Testis (tissue), 3 donors: ENCODE measurements around the gene SETD5. TPM values are rescaled to one million over a fixed set of nuclear protein-coding genes. Genes with fewer than 3 reads are reported as not detected.

ENCODE experiments used
- DNase-seq: peaks from one replicate; pipeline ENCODE4 v3.0.0-alpha.2; 2019
- H3K27ac ChIP-seq, 2 donors: fragments of 200-600 bp; sonication (generic); one replicate each; pipeline ENCODE4 v1.5.1; 2019
- H3K27me3 ChIP-seq: fragments of 200-600 bp; sonication (generic); one replicate; pipeline ENCODE4 v1.5.1; 2019
- H3K36me3 ChIP-seq: fragments of 200-600 bp; sonication (generic); one replicate; pipeline ENCODE4 v1.5.1; 2017; ENCODE audit warnings: low read depth; ENCODE audit errors: missing control alignments
- H3K4me1 ChIP-seq: fragments of 200-600 bp; sonication (generic); one replicate; pipeline ENCODE4 v1.5.1; 2019
- H3K4me3 ChIP-seq, 2 donors: fragments of 200-600 bp; sonication (generic); one replicate each; pipeline ENCODE4 v1.5.1; 2017 to 2019
- H3K9me3 ChIP-seq: fragments of 200-600 bp; sonication (generic); one replicate; pipeline ENCODE4 v1.5.1; 2017
- CTCF ChIP-seq, 3 experiments: fragments of 450-650 bp in 2 of 3; fragments of 200-600 bp in 1 of 3; sonication (generic) in 1 of 3; IDR thresholded peaks; one replicate each; pipeline ENCODE4 v1.5.1; 2016 to 2019; ENCODE audit warnings: antibody characterized with exemption in 3 of 3, mild to moderate bottlenecking in 2 of 3, moderate library complexity in 1 of 3
- POLR2A ChIP-seq: fragments of 450-650 bp; IDR thresholded peaks from one replicate; pipeline ENCODE4 v1.6.1; 2017; ENCODE audit warnings: antibody characterized with exemption, mild to moderate bottlenecking, moderate library complexity
- WGBS, 2 donors: methylation state at CpG; one replicate each; pipeline ENCODE4 v1.1.5; 2018; 5-methylcytosine and 5-hydroxymethylcytosine counted together
- intact Hi-C: fragments of 100-400 bp; cut with DNase I; formaldehyde crosslinking; loops from one replicate; pipeline ENCODE4 v1.15.1; 2023; ENCODE audit warnings: low total_unique reads
- polyA plus RNA-seq: library from polyadenylated mRNA; stranded (reverse); fragments of 350-450 nt; fragmentation: Illumina TruSeq; extraction: RNeasy Lipid Tissue Mini Kit (QIAGEN cat#74804); gene quantifications from one replicate; pipeline ENCODE4 v1.2.3, GENCODE V29; 2014; ENCODE audit warnings: low read depth, low replicate concordance; ENCODE audit not compliant: insufficient read depth
- total RNA-seq, 2 donors: library from RNA; depleted of rRNA; stranded (reverse); fragments of >200 nt; gene quantifications; one replicate each; pipeline ENCODE4 v1.2.3, GENCODE V29; 2016

SETD5 gene
- total and polyA plus RNA-seq, 3 donors from 2014 or later: 70.5 to 168 (median 155) TPM

GRCh38 chr3:9384141-9384828, 13.1 kb upstream of the SETD5 start:
- no peaks in the 10 kb centered on the region for H3K36me3 ChIP-seq
- no peak overlapping the region for H3K4me3 ChIP-seq
- TF ChIP-seq POLR2A (no peak), CTCF (IDR thresholded peaks at IDR 0.05) (no peak)
- H3K27ac ChIP-seq: no peak overlapping the region
- H3K9me3 ChIP-seq: no peaks in the 10 kb centered on the region
- H3K4me1 ChIP-seq: no peaks in the 10 kb centered on the region
- DNase-seq: no peak
- 81 to 89% methylated on average over 13 of the region's 13 CpGs for WGBS, 2 donors
- intact Hi-C loops: no loop called here
- H3K27me3 ChIP-seq: no peaks in the 10 kb centered on the region

DNA sequence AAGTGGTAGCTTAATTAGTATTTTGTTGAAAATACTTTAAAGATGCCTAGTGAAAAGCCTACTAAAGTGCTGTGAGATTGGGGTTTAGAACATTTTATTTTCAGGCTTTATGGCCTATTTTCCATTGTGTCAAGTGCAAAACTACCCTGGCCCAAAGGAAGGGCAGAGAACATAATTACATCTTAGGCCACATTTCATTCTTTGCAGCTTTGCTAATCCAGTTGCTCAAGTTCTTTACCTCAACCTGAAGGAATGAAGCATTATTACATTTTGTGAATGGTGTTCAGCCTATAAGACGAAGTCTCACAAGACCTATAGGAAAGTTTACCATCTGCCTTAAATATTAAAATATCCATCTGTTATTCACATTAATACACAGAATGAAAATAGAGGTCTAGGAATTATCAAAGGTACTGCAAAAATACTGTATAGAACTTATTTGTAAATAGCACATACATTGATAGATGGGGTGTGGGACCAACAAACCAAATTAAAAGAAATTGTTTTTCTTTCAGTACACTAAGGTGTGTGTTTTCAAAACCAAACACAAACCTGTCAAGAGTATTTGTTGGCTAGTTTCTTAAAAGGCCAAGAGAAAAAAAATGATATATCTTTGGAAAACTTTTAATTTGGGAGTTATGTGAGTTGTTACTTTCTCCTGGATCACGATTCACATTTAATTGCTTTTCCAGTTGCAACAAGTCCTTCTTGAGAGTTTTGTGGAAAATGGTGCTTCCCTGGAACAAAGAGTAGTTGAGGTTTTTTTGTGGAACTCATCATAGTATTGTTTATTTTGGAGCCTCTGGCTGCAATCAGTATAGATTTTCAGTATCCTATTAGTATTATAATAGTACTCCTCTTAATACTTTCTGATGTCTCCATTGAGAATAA, 12.0 kb upstream of the SETD5 start:
- Histone ChIP-seq H3K27me3 (no peaks in the 10 kb centered on the region), H3K4me3 (no peak overlapping the region), H3K9me3 (no peaks in the 10 kb centered on the region), H3K36me3 (no peaks in the 10 kb centered on the region), H3K4me1 (no peaks in the 10 kb centered on the region), H3K27ac (no peak overlapping the region)
- 62 to 64% methylated on average over 2 of the region's 2 CpGs for WGBS, 2 donors
- intact Hi-C loops: no loop called here
- DNase-seq: no peak
- TF ChIP-seq POLR2A: no peak

GRCh38 chr3:9386078-9386459, 11.3 kb upstream of the SETD5 start:
- Histone ChIP-seq H3K4me1 (no peaks in the 10 kb centered on the region), H3K9me3 (no peaks in the 10 kb centered on the region), H3K27ac (no peak overlapping the region), H3K27me3 (no peaks in the 10 kb centered on the region), H3K4me3 (no peak overlapping the region), H3K36me3 (no peaks in the 10 kb centered on the region)
- no peak for DNase-seq
- WGBS, 2 donors: 64 to 66% methylated on average over 3 of the region's 3 CpGs
- no peak for TF ChIP-seq CTCF (IDR thresholded peaks at IDR 0.05)
- intact Hi-C loops: no loop called here

DNA sequence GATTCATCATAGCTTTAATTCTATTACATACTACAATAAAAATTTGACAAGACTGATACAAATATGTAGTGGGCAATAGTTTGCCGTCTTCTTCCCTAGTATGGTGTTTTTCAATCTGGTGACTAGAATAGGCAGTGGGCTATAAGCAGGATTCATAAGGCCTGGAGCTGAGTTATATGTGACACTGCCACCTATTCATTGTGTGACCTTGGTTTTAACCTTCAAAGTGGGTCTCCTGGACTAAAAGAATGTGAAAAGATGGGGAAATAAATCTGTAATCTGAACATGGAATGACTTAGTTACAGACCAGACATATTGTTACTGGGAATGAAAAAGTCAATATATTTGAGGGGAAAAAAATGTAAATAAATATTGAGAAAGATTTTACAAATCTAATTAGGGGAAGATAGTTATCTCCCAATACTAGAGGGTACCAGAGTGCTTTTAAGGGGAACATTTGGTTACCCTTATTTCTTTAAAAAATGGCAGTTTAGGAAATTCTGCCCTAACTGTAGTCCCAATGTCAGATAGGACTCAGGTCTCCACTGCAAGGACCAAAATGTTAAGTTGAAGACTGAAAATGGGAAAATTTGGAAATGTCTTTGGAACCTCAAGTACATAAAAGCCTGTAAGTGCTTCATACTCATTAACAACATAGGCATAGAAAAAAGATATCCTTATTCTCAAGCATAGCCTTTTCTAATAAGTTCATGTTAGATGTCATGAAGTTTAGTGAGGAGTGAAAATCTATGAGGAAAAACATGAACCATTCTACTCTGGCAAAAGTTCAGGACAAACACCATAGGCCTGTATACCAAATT, 10.7 kb upstream of the SETD5 start:
- TF ChIP-seq CTCF (IDR thresholded peaks at IDR 0.05): no peak
- TF ChIP-seq POLR2A: no peak
- intact Hi-C loops: no loop called here
- WGBS, 2 donors: 48 to 68% methylated on average over 1 of the region's 1 CpG

GRCh38 chr3:9387322-9387655, 10.1 kb upstream of the SETD5 start:
- no peaks in the 10 kb centered on the region for H3K4me1 ChIP-seq
- H3K27ac ChIP-seq: no peak overlapping the region
- TF ChIP-seq CTCF (IDR thresholded peaks at IDR 0.05) (no peak), POLR2A (no peak)
- no peaks in the 10 kb centered on the region for H3K9me3 ChIP-seq
- H3K27me3 ChIP-seq: no peaks in the 10 kb centered on the region
- no peak overlapping the region for H3K4me3 ChIP-seq
- H3K36me3 ChIP-seq: no peaks in the 10 kb centered on the region
- WGBS, 2 donors: 82% methylated on average over 2 of the region's 2 CpGs
- no peak for DNase-seq
- intact Hi-C loops: no loop called here

More for the DNA sequence above, 10.7 kb upstream of the SETD5 start:
- no peaks in the 10 kb centered on the region for H3K4me1 ChIP-seq
- no peaks in the 10 kb centered on the region for H3K9me3 ChIP-seq
- H3K36me3 ChIP-seq: no peaks in the 10 kb centered on the region
- H3K4me3 ChIP-seq: no peak overlapping the region
- no peaks in the 10 kb centered on the region for H3K27me3 ChIP-seq
- DNase-seq: no peak
- H3K27ac ChIP-seq: no peak overlapping the region
